Mammary epithelial cell (primary cell): Measurements from ENCODE around the gene UBXN7.

Experiments used
- EZH2 ChIP-seq: IDR thresholded peaks from 2 replicates; pipeline ENCODE4 v1.6.1; 2012; ENCODE audit warnings: low read length, inconsistent platforms, borderline replicate concordance
- TF ChIP-seq, protein P1 (sequence below), 2 donors: IDR thresholded peaks in 1 of 2; conservative IDR thresholded peaks in 1 of 2; 2 replicates each; pipeline ENCODE4 v1.5.1; 2011 to 2012; ENCODE audit warnings: inconsistent platforms in 2 of 2, low read length in 2 of 2, mild to moderate bottlenecking in 2 of 2, control low read depth in 1 of 2, low read depth in 1 of 2; ENCODE audit not compliant: insufficient read depth in 1 of 2; ENCODE audit errors: extremely low read depth in 1 of 2

- no peak for TF ChIP-seq EZH2
- TF ChIP-seq, protein P1, sequence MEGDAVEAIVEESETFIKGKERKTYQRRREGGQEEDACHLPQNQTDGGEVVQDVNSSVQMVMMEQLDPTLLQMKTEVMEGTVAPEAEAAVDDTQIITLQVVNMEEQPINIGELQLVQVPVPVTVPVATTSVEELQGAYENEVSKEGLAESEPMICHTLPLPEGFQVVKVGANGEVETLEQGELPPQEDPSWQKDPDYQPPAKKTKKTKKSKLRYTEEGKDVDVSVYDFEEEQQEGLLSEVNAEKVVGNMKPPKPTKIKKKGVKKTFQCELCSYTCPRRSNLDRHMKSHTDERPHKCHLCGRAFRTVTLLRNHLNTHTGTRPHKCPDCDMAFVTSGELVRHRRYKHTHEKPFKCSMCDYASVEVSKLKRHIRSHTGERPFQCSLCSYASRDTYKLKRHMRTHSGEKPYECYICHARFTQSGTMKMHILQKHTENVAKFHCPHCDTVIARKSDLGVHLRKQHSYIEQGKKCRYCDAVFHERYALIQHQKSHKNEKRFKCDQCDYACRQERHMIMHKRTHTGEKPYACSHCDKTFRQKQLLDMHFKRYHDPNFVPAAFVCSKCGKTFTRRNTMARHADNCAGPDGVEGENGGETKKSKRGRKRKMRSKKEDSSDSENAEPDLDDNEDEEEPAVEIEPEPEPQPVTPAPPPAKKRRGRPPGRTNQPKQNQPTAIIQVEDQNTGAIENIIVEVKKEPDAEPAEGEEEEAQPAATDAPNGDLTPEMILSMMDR (conservative IDR thresholded peaks at IDR 0.05 in 1 of 2, IDR thresholded peaks at IDR 0.05 in 1 of 2; ENCODE audit: extremely low read depth in 1 of 2, insufficient read depth in 1 of 2, low read depth in 1 of 2, low read length in 2 of 2), result no peak
These were observed at the start of gene UBXN7 for GRCh38 chr3:196432137-196432879.
